Endometrium (tissue), 2 donors: ENCODE measurements around the gene USP32.
"Not testable (repeated sequence)": the region's sequence is repeated elsewhere in the genome, so short reads cannot be mapped to it uniquely, and the experiment has no call there.

ENCODE experiments used
- FAIRE-seq: peaks from 2 replicates; lab custom pipeline; 2012; peaks lifted over from hg19 to GRCh38; lab: Jason Lieb, UNC
- donor health status: control.
- donor health status: control.

The USP32 gene

DNA sequence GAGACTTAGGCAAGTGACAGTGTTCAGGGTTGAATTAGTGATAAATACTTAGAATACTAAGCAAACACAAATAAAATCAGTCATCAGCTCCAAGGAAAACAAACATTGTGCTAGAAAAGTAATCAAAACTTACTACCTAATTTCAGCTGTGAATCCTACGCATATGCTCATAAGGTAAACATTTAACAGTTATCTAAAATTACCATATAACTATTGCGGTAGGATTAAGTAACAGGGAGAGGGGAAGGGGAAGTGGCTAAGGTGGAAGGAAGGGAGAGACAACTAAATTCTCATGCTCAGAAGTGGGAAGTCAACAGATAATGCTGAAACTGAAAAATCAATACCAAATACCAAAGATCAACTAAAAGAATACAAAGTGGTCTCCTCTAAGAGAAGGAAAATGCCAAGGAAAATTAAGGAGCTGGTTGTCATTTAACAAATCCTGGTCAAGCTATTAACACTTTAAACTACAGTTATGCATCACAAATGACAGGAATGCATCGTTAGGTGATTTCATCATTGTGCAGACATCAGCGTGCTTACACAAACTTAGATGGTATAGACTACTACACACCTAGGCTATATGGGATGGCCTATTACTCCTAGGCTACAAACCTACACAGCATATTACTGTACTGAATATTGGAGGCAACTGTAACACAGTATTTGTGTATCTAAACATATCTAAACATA, 20.0 kb downstream of the USP32 start:
- no peak for FAIRE-seq

DNA sequence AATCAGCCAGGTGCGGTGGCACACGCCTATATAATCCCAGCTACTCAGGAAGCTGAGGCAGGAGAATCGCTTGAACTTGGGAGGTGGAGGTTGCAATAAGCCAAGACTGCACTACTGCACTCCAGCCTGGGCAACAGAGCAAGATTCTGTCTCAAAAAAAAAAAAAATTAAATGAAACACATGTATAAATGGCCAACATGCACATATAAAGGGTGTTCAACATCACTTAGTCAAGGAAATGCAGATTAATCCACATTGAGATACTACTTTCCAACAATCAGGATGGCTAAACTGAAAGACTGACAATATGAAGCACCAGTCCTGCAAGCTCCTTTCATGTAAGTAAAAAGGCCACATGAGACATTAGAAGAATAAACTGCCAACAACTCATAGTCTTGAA, 20.5 kb downstream of the USP32 start:
- no peak for FAIRE-seq

DNA sequence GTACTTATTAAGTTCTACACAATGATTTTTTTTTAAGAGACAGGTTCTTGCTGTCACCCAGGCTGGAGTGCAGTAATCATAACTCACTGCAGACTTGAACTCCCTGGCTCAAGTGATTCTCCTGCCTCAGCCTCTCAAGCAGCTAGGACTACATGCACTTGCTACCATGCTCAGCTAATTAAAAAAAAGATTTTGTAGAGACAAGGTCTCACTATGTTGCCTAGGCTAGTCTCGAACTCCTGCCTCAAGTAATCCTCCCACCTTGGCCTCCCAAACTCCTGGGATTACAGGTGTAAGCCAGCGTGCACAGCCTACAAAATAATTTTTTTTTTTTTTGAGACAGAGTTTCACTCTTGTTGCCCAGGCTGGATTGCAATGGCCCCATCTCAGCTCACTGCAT, 22.2 kb downstream of the USP32 start:
- FAIRE-seq: no peak

DNA sequence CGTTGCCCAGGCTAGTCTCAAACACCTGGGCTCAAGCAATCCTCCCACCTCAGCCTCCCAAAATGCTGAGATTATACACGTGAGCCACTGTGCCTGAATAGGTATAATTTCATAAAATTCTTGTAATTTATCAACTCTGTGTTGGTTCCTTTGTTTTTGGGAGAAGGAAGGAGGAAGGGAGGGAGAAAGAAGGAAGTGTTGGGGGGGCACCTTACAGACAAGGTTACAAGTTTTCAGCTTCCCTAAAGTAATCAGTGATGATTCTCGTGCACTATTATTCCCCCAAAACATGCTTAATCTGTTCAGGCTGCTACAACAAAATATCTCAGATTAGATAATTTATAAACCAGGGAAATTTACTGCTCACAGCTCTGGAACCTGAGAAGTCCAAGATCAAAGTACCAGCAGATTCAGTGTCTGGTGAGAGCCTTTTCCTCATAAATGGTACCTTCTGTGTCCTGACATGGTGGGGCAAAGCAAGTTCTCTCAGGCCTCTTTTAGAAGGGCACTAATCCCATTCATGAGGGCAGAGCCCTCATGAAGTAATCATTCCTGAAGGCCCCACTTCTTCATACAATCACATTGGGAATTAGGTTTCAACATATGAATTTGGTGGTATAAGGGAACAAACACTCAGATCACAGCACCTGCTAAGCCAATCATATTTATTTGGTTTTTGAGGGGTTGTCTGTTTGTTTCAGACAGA, 28.1 kb downstream of the USP32 start:
- FAIRE-seq: no peak

DNA sequence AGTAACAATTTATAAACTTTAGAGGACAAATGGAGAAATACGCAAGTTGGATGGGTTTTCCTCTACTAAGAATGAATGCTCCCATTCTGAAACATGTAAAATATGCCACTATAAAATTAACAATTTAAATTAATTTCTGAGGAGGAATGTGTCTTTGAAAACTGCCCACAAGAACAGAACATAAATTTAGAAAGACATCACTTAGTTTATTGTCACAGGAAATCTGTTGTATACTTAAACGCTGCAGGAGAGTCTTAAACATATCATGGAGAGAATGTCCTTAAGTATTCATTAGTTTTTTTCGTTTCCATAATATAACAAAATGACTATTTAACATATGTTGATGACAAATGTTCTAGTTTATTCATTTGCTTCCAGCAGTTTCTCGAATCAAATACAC, 29.6 kb downstream of the USP32 start:
- no peak for FAIRE-seq

DNA sequence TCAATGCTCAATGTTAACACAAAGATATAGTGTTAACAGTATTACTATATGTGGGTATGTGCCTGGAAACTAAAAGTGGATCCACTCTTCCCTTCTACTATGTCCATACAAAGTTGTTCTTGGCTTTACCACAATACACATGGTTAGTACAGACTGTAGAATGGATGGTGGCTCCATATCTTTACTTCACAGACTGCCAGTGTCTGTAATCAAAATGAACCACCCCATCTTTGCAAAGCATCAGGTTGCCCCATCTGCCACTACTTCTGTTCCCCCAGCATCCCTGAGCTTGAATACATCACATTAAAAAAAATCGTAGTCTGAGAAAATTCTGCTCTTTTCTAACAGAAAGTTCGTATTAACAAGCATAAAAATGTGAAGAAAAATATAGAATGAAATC, 30.0 kb downstream of the USP32 start:
- FAIRE-seq: no peak

DNA sequence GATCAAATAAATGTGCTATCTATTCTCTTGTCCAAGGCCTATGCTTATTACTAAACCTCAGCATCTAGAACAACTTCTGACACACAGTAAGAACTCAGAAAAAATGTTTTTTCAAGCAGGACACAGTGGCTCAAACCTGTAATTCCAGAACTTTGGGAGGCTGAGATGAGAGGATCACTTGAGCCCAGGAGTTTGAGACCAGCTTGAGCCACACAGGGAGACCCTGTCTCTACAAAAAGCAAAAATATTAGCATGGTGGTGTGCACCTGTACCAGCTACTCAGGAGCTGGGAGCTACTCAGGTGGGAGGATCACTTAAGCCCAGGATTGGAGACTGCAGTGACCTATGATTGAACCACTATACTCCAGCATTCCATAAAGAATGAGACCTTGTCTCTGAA, 32.5 kb downstream of the USP32 start:
- no peak for FAIRE-seq

DNA sequence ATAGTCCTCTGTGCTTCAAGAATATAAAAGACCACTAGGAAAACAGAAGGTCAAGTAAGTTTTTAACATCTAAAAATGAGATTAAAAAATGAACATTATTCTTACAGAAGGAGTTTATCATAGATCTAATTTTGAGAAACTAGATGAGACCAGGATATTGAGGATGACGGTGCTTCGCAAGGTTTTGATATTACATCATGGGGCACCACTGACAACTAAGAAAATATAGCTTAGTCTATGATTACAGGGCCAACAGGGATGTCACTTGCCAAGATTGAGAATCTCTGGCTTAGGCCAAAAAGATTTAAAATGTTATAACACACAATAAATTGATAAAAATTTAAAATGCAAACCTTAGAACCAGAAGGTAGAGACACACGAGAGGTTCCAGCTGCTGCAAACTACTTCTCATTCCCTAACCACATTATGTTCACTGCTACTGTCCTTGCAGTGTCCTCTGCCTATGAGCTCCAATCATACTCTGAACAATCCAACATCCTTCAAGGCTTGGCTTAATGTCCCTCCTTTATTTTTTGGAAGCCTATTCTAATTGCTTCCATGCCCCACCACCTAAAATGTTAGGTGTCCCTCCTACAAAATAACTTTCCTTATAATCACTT, 33.2 kb downstream of the USP32 start:
- FAIRE-seq: no peak

DNA sequence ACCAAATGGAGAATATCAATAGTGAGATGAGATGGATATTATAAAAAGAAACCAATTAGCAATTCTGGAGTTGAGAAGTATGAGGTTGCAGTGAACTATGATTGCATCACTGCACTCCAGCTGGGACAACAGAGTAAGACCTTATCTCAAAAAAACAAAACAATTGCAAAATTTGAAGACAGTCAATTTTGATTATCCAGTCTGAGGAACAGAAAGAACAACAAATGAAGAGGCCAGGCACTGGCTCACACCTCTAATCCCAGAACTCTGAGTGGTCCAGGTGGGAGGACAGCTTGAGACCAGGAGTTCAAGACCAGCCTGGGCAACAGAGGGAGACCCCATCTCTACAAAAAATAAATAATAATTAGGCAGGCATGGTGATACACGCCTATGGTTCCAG, 35.0 kb downstream of the USP32 start:
- no peak for FAIRE-seq

DNA sequence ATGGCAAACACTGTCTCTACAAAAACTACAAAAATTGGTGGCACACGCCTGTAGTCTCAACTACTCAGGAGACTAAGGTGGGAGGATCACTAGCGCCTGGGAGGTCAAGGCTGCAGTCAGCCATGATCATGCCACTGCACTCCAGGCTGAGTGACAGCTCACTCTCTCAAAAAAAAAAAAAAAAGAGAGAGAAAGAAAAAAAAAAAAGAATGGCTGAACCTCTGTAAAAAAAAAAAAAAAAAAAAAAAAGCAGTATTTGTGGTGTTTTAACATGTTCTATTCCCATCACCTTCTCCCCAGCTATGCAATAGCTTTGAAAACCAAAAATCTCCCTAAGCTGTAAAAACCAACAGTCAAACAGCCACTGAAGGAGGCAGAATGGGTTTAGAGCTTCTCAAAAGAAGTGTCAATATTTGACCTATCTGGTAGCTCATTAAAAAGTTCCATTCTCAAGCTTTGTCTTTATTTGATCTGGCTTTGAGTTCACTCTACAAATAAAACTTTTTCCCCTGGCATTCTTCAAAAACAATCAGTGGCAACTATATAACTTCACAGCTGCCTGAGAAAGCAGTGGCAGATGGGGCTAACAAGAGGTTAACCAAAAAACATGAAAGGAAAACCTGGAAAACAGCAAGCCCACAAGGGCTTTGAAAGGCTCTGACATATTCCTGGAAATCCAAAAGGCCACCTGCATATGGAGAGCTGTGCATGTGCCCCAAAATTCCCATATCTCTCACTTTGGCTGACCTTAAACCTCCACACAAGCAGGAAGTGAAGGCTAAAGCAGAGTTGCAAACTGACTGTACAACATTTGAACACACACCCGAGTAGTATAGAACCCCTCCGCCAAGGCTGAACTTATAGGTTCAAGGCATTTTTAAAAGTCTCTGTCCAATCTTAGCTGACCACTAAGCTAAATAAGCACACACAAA, 36.0 kb downstream of the USP32 start:
- FAIRE-seq: no peak

DNA sequence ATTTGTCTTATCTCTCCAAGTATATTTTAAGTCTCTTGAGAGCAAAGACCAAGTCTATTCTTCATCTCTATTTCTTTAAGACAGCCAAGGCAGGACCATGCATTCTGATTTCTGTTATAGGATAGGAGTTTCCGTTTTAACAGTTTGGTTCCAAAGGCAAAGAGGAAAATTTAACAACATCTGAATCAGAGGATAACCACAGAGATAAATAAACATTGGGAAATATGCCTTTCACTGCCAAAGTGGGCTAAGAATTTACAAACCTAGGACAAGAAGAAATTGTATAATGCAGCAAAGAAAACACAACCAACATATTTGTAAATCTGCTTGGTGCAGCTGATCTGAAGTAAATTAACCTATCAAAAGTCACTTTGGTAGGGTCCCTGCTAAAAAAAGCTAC, 37.7 kb downstream of the USP32 start:
- FAIRE-seq: no peak

DNA sequence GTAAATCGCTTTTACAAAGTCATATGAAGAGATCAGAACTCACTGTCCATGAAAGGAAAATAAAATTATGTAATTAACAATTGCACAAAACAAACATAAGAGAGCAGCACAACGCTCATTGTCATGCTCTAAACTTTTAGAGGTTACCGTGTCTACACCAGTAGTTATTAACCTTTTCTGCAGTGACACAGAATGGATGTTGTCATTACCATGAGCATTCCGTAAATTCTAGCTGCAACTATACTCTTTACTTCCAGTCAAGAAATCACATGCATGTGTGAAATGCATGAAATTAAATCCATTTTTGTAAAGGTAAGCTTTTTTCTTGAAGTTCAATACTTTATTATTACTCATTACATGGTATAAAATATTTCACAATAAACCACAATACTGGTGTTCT, 38.2 kb downstream of the USP32 start:
- no peak for FAIRE-seq

DNA sequence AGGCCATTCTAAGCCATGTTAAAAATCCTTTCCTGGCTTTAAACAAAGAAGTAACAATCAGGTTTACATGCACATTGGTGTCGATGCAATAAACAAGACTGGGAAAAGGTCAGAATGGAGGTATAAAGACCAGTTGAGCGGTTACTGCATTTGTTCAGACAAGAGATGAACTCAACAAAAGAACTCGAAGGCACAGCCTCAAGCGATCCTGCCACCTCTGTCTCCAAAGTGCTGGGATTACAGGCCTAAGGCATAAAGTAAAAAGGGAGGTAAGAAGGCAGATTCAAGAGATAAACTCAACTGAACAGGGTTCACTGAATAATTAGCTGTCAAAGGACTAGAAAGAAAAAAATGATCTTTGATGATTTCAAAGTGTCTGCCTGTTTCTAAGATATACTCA, 39.4 kb downstream of the USP32 start:
- no peak for FAIRE-seq

DNA sequence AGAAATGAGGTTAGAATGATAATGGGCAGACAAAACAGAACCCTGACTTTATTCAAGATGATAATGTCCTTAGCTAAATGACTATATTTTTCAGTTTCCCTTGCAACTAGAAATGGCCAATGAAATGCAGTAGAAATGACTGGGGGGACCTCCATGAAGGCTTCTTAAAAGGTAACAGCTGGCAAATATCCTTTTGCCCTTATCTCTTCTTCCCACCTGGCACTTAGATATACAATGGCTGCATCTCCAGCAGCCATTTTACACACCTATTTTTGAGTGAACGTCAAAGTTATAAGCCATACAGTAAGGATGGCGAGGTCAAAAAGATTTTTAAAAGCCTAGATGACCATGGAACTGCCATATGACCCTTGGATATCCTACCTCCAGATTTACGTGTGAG, 39.9 kb downstream of the USP32 start:
- FAIRE-seq: no peak

DNA sequence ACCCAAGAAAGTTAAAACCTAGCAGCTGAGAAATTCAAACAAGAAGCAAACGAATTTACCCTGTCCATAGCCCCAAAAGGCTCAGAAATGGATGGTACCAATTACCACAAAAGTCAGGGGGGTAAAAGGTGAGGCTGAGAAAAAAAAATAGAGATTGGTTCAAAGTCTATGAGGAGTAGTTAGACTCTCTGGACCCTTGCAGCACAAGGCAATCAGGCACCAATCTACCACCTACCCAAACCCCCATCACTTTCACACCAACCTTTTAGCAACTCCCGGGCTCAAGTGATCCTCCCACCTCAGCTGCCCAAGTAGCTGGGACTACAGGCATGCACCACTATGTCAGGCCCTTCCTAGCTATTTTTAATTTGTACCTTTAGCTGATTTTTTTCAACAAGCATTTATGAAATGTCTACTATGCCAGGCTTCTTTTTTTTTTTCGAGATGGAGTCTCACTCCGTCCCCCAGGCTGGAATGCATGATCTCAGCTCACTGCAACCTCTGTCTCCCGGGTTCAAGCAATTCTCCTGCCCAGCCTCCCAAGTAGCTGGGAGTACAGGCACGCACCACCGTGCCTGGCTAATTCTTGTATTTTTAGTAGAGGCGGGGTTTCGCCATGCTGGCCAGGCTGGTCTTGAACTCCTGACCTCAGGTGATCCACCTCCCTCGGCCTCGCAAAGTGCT, 40.8 kb downstream of the USP32 start:
- FAIRE-seq: no peak

DNA sequence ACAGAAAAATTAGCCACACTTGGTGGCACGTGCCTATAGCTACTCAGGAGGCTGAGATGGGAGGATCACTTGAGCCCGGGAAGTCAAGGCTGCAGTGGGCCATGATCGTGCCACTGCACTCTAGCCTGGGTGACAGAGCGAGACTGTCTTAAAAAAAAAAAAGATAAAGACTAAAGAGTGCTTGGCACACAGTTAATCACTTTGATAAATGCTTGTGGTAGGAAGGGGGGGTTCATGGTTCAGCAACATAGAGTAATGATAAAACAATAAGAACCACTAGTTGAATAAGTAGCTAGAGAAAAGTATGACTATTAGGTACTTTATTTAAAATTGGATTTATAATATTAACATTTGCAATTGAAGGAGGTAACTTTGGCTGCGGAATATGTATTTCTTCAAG, 43.3 kb downstream of the USP32 start:
- FAIRE-seq: no peak

DNA sequence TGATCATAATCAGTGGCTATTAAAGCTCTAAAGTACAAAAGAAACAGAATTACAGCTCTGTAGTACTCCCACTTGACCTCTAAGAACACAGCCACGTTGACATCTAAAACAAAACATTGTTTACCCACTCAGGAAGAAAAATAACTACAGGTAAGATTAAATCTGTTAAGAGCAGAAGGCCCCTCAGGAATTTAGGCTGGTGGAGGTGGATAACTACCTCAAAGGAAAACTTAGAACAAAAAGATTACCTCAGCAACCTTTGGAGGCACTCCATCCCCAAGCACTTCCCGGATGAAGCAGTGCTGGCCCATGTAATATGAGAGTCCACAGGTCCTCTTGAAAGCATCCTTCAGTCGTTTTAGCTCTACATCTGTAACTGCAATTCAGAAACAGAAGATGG, 46.7 kb downstream of the USP32 start:
- no peak for FAIRE-seq

DNA sequence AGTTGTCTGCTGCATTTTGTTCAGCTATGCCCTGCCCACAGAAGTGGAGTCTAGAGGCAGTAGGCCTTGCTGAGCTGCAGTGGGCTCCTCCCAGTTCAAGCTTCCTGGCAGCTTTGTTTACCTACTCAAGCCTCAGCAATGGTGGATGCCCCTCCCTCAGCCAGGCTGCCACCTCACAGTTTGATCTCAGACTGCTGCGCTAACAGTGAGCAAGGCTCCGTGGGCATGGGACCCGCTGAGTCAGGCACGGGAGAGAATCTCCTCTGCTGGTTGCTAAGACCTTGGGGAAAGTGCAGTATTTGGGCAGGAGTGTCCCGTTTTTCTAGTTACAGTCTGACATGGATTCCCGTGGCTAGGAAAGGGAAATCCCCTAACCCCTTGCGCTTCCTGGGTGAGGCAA, 49.4 kb downstream of the USP32 start:
- not testable (repeated sequence) for FAIRE-seq

DNA sequence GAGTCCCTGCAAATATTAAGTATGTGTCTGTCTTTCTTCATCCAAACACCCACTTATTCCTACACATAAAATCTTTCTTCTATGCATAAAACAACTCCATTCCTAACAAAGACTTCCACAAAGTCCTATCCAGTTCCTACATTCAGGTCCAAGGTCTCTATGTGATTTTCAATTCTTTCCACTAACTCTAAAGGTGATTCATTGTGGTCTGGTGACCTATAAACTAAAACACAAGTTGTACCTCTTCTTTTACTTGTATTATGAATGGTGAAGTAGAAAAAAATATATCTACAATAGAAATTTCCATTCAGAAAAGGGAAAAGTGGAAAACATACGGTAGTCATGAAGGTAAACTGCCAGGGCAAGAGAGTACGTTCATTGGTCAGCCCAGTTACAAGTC, 56.6 kb downstream of the USP32 start:
- no peak for FAIRE-seq

DNA sequence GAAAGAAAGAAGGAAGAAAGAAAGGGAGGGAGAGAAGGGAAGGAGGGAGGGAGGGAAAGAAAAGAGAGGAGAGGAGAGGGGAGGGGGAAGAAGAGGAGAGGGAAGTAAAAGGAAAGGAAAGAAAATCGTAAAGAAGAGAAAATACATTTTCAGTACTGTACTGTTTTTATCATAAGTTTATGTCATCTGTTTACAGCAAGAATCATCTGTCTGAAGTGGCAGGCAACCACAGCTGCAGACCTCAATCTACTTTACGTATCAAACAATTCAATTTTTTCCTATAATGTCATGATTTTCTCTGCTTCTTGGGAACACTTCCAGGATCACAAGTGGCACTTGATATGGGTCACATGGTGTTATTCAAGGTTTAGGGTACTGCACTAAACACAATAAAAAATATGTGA, 58.3 kb downstream of the USP32 start:
- no peak for FAIRE-seq

DNA sequence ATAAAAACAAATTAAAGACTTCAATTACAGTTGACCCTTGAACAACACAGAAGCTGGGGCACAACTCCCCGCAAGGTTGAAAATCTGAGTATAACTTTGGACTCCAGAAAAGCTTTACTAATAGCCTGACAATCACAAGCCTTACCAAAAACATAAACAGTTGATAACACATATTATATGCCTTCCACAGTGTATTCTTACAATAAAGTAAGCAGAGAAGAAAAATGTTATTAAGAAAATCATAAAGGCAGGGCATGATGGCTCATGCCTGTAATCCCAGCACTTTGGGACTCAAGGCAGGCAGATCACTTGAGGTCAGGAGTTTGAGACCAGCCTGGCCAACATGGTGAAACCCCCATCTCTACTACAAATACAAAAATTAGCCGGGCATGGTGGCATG, 58.9 kb downstream of the USP32 start:
- not testable (repeated sequence) for FAIRE-seq

DNA sequence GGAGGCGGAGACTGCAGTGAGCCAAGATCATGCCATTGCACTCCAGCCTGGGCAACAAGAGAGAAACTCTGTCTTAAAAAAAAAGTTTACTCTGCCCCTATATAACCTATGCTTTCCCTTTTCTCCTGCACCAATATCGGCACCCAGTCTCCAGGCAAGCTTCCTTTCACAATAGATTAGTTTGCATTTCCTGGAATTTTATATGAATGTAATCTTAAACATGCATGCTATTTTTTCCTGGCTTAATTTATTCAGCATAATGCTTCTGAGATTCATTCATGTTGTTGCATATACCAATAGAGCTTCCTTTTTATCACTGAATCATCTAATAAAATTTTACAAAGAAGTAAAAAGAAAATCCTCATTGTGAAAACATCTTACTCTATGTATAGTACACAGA, 59.4 kb downstream of the USP32 start:
- FAIRE-seq: no peak
